HG02852 (cell line): ENCODE data around the gene LYAR.
A peak's percentile ranks its signal among the peaks of the same experiment; 100 is the strongest.
"Not testable (repeated sequence)": the region's sequence is repeated elsewhere in the genome, so short reads cannot be mapped to it uniquely, and the experiment has no call there.

ENCODE experiments used
- ATAC-seq: cut with Tn5 transposase; IDR thresholded peaks from one replicate; pipeline ENCODE4 v1.9.1; 2021; ENCODE audit warnings: mild to moderate bottlenecking, moderate library complexity; ENCODE audit not compliant: unreplicated experiment

The LYAR gene

DNA sequence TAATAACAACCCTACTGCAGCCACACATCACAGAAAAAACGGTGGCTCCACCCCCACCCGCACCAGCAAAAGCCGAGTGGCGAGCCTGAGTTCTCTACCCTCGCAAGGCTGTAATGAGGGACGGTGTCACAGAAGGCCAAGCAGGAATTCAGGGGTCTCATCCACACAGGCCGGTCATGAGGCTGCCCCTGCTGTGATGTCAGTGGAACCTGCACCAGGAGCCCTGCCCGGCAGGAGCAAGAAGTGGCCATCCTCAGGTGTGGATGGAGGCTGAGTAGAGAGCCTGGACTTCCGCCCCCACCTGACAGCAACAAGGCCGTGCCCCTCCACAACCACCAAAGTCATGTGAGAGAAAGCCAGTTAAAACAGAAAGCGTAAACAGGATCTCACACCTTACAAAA is 20.6 kb downstream of the LYAR start:
- no peak for ATAC-seq

DNA sequence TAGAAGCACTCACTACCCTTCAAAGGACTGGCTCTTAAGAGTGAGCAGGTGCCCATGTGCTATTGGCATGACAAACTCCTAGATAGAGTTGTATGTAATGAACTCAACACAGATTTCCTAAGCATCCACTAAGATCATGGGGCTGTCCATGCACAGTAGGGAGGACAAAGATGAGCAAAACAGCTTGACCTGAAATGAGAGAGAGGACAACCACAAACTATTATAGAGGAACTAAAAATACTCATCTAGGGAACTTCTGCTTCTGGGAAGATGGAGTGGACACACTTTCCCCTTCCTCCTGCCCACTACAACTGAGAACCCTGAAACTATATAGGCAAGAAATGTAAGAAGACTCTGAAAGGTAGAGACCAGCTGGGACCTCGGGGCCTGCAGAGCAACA is 21.2 kb downstream of the LYAR start:
- ATAC-seq, result no peak

GRCh38 chr4:4267981-4268380 is 22.0 kb downstream of the LYAR start:
- ATAC-seq, result no peak

- ATAC-seq, result no peak
These were observed 29.7 kb downstream of the LYAR start for GRCh38 chr4:4260185-4260751.

DNA sequence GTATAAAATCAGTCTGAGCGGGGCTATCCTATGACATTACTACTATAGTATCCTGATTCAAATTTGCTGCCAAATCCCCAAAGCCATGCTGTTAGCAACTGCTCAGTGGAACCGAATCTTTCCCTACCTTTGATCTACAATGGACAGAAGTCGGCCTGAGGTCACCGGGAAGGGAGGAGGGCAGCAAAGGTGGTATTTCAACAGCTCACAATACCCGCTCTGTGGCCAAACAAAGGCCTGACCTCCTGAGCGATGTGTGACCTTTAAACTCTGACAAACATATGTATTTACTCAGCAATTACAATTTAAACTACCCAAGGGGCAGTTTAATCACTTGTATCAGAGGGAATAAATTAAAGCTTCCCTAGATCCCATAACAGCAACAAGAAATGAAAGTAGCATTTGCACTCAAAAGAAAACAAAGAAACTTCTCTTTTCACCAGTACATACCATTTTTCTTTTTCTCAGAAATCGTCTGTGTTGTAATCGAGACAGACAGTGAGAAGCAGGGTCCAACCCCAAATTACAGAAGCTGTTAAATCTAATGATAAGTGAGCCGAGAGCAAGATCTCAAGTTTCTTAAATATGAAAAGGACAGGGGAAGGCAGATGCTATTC is 30.4 kb downstream of the LYAR start:
- no peak for ATAC-seq

DNA sequence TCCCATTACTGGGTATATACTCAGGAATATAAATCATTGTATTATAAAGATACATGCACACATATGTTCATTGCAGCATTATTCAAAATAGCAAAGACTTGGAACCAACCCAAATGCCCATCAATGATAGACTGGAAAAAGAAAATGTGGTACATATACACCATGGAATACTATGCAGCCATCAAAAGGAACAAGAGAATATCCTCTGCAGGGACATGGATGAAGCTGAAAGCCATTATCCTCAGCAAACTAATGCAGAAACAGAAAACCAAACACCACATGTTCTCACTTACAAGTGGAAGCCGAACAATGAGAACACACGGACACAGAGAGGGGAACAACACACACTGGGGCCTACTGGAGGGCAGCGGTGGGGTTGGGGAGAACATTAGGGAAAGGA is 32.2 kb downstream of the LYAR start:
- ATAC-seq, result not testable (repeated sequence)

GRCh38 chr4:4256799-4257198 is 33.2 kb downstream of the LYAR start:
- ATAC-seq, result no peak

- ATAC-seq, result no peak
These were observed 35.3 kb downstream of the LYAR start for GRCh38 chr4:4254666-4255065.

DNA sequence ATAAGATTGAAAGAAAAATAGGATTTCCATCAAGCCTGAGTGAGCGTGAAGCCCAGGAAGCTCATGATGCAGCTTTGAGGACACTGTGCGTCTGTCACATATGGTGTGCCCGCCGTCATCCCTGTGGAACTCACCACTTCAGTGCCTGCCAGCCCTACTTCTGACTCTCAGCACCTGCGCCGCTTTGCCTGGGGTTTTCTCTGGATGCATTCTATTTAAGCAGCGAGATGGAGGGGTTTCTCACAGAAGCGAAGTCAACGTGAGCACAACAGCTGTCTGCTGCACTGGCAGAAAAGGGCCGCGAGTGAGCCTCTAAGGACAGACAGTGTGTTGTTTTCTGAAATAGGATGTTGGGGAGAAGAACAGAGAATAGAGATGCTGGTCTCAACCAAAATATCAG is 35.8 kb downstream of the LYAR start:
- ATAC-seq, result no peak

DNA sequence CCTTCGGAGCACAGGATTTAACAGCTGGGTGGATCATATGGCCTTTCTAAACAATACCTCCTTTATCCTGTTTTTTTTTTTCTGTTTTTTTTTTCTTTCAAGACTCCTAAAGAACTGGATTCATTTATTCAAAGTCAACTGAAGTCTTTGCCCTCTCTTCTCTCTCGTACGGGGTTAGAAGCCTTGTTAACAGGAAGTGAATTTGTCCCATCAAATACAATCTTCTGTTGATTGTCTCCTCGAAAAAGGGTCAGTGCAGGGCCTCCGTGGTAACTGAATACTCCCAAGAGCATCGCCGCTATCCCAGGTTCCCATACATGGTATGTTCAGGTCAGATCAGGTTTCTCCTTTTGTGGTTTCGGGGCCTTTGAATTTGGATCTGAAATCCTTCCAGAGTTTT is 40.1 kb downstream of the LYAR start:
- no peak for ATAC-seq

- not testable (repeated sequence) for ATAC-seq
These were observed 40.6 kb downstream of the LYAR start for GRCh38 chr4:4249342-4249741.

DNA sequence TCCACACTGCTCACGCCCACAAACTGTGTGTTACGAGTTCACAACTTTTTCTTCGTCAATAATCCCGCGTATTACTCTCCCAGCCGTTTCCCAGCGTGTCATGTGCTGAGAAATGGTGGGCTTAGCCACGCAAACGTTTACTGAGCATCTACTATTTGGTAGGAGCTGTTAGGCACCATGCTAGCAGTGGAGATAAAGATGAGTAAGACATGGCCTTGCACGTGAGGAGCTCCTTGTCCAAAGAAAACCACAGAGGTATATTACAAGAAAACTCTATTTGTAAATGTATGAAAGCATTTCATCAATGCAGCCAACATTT is 41.1 kb downstream of the LYAR start:
- ATAC-seq, result no peak

- ATAC-seq, result peak; percentile 96
These were observed 41.7 kb downstream of the LYAR start, which contains the start of gene TMEM128 for GRCh38 chr4:4248029-4248884. Gene TMEM128 (minus strand): TSS chr4:4248223. CDS start chr4:4248202, 21 bp downstream.

DNA sequence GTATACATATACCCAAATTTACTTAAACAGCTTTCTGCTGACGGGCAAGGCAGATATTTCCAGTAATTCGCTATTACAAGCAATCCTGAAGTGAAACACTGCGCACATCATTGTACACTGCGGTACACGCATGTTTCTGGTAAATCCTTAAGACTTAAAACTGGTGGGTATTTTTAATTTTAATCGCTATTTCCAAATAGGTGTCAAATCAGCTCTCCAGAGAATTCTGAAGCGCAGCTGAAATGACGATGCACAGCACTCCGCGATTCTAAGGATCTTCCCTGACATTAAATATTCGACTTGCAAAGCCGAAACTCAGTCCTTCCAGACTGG is 42.3 kb downstream of the LYAR start:
- ATAC-seq, result peak; percentile 16

DNA sequence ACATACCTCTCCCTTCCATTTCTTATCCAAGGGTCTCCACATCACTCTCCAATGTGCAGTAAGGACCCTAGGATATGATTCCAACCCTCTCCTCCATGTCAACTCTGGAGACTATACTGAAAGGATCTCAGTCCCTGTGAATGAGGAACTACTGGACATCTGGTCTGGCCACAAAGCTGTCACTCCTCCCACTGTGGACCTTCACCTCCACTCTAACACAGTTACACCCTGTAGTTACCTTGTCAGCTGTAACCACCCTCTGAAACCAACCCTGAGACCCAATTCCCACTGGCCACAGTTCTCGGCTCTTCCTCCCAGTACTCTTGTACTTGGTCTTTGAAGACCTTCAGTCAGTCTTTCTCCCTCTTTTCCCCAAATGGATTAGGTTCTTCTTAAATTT is 44.8 kb downstream of the LYAR start:
- ATAC-seq, result no peak

DNA sequence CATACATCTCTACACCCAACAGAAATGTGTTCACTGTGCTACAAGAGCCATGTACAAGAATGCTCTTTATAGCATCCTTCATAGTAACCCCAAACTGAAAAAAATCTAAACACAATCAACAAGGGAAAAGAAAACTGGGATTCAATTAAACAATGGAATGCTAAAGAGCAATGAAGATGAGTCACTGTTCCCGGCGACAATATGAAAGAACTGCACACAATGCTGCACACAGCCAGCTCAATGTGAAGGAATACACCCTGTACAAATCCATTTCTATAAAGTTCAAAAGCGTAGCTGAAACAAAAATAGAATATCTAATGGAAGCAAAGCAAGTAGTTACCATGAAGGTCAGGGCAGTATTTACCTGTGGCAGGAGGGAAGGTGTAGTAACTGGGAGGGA is 50.4 kb downstream of the LYAR start:
- not testable (repeated sequence) for ATAC-seq

GRCh38 chr4:4233610-4234009 is 56.3 kb downstream of the LYAR start:
- no peak for ATAC-seq

DNA sequence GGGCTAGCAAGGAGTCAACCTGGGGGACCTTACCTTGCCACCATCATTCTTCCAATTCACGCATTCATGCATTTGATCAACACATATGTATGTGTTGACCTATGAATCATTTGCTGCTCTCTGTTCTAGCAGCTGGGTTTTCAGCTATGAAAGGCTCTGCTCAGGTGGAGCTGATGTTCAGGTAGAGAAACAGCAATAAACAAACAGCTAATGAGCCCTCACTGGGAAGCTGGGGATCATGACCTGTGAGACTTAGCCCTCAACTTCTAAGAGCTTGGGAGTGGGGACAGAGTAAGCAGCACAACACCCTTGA is 61.6 kb downstream of the LYAR start:
- no peak for ATAC-seq

DNA sequence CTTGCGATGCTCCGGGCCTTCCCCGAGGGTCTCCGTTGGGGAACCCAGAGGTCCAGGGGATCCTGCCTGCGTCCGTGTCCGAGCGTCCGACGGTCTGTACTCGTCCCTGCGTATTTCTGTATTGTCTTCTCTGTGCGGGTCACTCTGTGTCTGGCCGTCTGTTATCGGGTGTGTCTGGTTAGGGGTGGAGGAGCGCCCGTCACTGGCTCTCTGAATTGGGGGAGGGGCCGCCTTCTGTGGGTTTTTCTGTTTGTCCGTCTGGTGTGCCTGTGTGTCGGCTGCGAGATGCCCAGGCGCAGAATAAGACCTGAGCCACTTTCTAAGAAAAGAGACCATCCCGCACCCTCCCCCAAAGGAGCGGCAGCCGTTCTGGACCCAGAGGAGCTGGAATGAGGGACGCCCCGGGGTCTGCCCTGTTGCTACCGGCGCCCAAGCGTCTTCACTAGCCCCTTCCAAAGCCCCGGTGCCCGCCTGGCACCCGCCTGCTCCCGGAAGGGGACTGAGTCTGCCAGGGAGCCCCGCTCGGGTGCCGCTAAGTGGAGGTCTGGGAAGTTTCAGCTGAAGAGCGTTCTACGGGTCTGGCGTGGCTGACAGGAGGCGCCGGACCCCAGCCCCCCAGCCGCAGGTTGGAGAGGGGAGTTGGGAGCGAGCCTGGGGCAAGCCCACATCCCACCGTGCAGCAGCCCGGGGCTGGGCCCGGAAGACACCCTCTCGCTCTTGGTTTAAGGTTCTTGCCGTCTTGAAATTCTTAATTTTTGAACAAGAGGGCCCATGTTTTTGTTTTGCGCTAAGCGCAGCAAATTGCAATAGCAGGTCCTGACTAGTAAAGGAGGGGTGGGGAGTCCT is 62.2 kb downstream of the LYAR start:
- no peak for ATAC-seq

DNA sequence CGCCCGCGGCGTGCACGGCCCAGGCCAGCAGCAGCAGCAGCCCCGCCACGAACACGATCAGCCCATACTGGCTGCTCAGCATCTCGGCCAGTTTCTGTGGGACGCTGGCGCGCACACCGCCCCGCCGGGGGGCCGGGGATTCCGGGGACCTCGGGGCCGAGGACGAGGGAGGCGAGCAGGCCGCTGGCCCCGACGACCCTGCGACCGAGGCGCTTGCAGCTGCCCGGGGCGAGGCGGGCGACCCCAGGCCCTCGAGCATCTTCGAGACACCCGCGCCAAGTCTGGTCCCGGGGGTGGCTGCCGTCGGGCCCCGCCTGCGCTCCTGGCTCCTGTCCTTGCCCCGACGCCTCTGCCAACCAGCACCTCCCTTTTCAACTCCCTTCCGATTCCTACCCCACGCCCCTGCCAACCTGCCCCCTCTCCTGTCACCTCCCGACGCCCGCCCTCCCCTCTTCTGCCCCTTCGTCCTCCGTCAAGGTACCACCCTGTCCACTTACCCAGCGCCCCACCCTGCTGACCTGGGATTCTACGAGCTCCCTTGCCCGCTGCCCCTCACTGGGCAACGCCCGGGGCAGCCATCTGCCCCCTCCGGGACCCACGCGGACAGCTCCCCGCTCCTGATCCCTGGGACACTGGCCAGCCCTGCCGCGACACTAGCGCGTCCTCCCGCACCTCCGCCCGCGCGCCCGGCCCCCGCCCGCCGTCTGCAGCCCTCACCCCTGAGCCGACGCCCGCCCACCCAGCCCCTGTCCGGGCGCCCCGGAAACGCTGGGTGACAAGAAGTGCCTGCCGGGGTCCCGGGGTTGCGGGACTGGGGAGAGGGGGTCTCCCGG is 63.1 kb downstream of the LYAR start, which contains the start of gene OTOP1:
Gene OTOP1, minus strand, starts transcription at position 324 of the 833 bp plus-strand sequence. Its CDS starts 65 bp downstream, at position 259.
- no peak for ATAC-seq
